GM23248 (cell line): Measurements from ENCODE around the gene ATP1A3. TPM values are rescaled to one million over a fixed set of nuclear protein-coding genes. Genes with fewer than 3 reads are reported as not detected.
A peak's percentile ranks its signal among the peaks of the same experiment; 100 is the strongest.

Experiments
- DNase-seq: peaks from one replicate; pipeline ENCODE4 v3.0.0-alpha.2; 2015
- H2AFZ ChIP-seq: fragments of 200-600 bp; sonication (generic); 2 replicates; pipeline ENCODE4 v1.6.1; 2016; ENCODE audit warnings: antibody characterized with exemption
- H3F3A ChIP-seq: fragments of 200-600 bp; sonication (generic); 2 replicates; pipeline ENCODE4 v1.6.1; 2016; ENCODE audit warnings: mild to moderate bottlenecking, antibody characterized with exemption, mixed run types; ENCODE audit not compliant: insufficient read depth
- H3K27ac ChIP-seq: fragments of 200-600 bp; sonication (generic); 2 replicates; pipeline ENCODE4 v1.5.1; 2016; ENCODE audit warnings: mild to moderate bottlenecking
- H3K27me3 ChIP-seq: fragments of 200-600 bp; sonication (generic); replicated peaks from 2 replicates; pipeline ENCODE4 v1.6.1; 2016; ENCODE audit warnings: mild to moderate bottlenecking; ENCODE audit not compliant: insufficient read depth
- H3K36me3 ChIP-seq: fragments of 200-600 bp; sonication (generic); 2 replicates; pipeline ENCODE4 v1.6.1; 2016; ENCODE audit warnings: low read depth, mild to moderate bottlenecking
- H3K4me1 ChIP-seq: fragments of 200-600 bp; sonication (generic); 2 replicates; pipeline ENCODE4 v1.6.1; 2016; ENCODE audit warnings: mild to moderate bottlenecking; ENCODE audit not compliant: insufficient read depth
- H3K4me2 ChIP-seq: fragments of 200-600 bp; sonication (generic); one replicate; pipeline ENCODE4 v1.6.1; 2016; ENCODE audit warnings: mild to moderate bottlenecking; ENCODE audit not compliant: unreplicated experiment
- H3K4me3 ChIP-seq: fragments of 200-600 bp; sonication (generic); 2 replicates; pipeline ENCODE4 v1.5.1; 2016; ENCODE audit warnings: mild to moderate bottlenecking
- H3K79me2 ChIP-seq: fragments of 200-600 bp; sonication (generic); 2 replicates; pipeline ENCODE4 v1.6.1; 2016; ENCODE audit warnings: mild to moderate bottlenecking; ENCODE audit not compliant: insufficient read depth
- H3K9ac ChIP-seq: fragments of 200-600 bp; sonication (generic); 2 replicates; pipeline ENCODE4 v1.6.1; 2016; ENCODE audit warnings: mild to moderate bottlenecking
- H3K9me2 ChIP-seq: fragments of 200-600 bp; sonication (generic); 2 replicates; pipeline ENCODE4 v1.6.1; 2016; ENCODE audit warnings: mixed run types, mild to moderate bottlenecking, moderate library complexity; ENCODE audit not compliant: insufficient read depth
- H3K9me3 ChIP-seq: fragments of 200-600 bp; sonication (generic); one replicate; pipeline ENCODE4 v1.6.1; 2017; ENCODE audit warnings: low read depth
- H4K20me1 ChIP-seq: fragments of 200-600 bp; sonication (generic); 2 replicates; pipeline ENCODE4 v1.6.0; 2016; ENCODE audit not compliant: insufficient read depth
- EZH2 ChIP-seq: fragments of 200-600 bp; sonication (generic); IDR thresholded peaks from 2 replicates; pipeline ENCODE4 v1.6.1; 2018; ENCODE audit warnings: antibody characterized with exemption, mild to moderate bottlenecking; ENCODE audit not compliant: insufficient read depth, poor library complexity, severe bottlenecking
- EZH2phosphoT487 ChIP-seq: fragments of 200-600 bp; sonication (generic); IDR thresholded peaks from 2 replicates; pipeline ENCODE4 v1.6.1; 2018; ENCODE audit warnings: antibody characterized with exemption, moderate library complexity, mild to moderate bottlenecking, low read depth; ENCODE audit not compliant: insufficient read depth
- WGBS, 2 experiments: methylation state at CpG; one replicate each; pipeline ENCODE4 v1.1.6; 2015 to 2017; ENCODE audit warnings: low lambda C conversion rate in 2 of 2, low coverage in 1 of 2; ENCODE audit errors: missing lambda C conversion rate in 2 of 2; 5-methylcytosine and 5-hydroxymethylcytosine counted together
- in situ Hi-C: fragments of 300-500 bp; cut with MboI; formaldehyde crosslinking; loops from 2 replicates; pipeline ENCODE4 v1.15.0; 2020
- polyA plus RNA-seq: library from polyadenylated mRNA; unstranded; fragments of >200 nt; fragmentation: Nextera tagmentation; extraction: Ambion mirVana; gene quantifications from 2 replicates; pipeline ENCODE4 v1.2.1, GENCODE V29; 2016
- total RNA-seq: library from RNA; depleted of rRNA; stranded (reverse); fragments of >200 nt; shearing (Covaris generic); gene quantifications from 2 replicates; pipeline ENCODE4 v1.2.3, GENCODE V29; 2014

Gene ATP1A3
- total and polyA plus RNA-seq, 2 experiments from 2014 or later, result 0.11 to 0.36 TPM

- Histone ChIP-seq H3K27me3 (no peaks in the 10 kb centered on the region), H3K9me3 (no peaks in the 10 kb centered on the region), H4K20me1 (no peaks in the 10 kb centered on the region), H3K79me2 (peaks cover 10% of the 10 kb centered on the region), H3K36me3 (0 out of 2 replicates have a peak, but pooled peaks cover 3% of the 10 kb centered on the region), H3K4me1 (peaks cover 5% of the 10 kb centered on the region; the same call in 1 of the 2 replicates), H3F3A (no peaks in the 10 kb centered on the region), H3K9me2 (no peaks in the 10 kb centered on the region), H3K4me2 (peak overlapping the region; percentile 83), H3K4me3 (peak overlapping the region; percentile 94), H3K9ac (peak overlapping the region; percentile 100), H2AFZ (no peak overlapping the region), H3K27ac (no peak overlapping the region)
- DNase-seq, result no peak
- whole genome bisulfite sequencing, 2 experiments, result 80 to 83% methylated on average over 9 to 11 of the region's 11 CpGs
- TF ChIP-seq EZH2, result no peak
- no peak for TF ChIP-seq EZH2phosphoT487
- in situ Hi-C loops, result no loop called here
Measured at GRCh38 chr19:41957161-41957837, 36.7 kb downstream of the ATP1A3 start.

GRCh38 chr19:41956621-41957020 is 37.4 kb downstream of the ATP1A3 start:
- H3K9me3 ChIP-seq, result no peaks in the 10 kb centered on the region
- no peaks in the 10 kb centered on the region for H4K20me1 ChIP-seq
- H3K27ac ChIP-seq, result no peak overlapping the region
- H3K4me1 ChIP-seq, result peaks cover 5% of the 10 kb centered on the region; the same call in 1 of the 2 replicates
- H3K4me3 ChIP-seq, result no peak overlapping the region
- H2AFZ ChIP-seq, result no peak overlapping the region
- H3K79me2 ChIP-seq, result peaks cover 10% of the 10 kb centered on the region
- H3K9me2 ChIP-seq, result no peaks in the 10 kb centered on the region
- H3K27me3 ChIP-seq, result no peaks in the 10 kb centered on the region
- no peak overlapping the region for H3K4me2 ChIP-seq
- 69 to 77% methylated on average over 13 of the region's 13 CpGs for WGBS, 2 experiments
- TF ChIP-seq EZH2 (no peak), EZH2phosphoT487 (no peak)
- H3K36me3 ChIP-seq, result 0 out of 2 replicates have a peak, but pooled peaks cover 3% of the 10 kb centered on the region
- H3K9ac ChIP-seq, result no peak overlapping the region
- no peaks in the 10 kb centered on the region for H3F3A ChIP-seq
- in situ Hi-C loops, result no loop called here
- DNase-seq, result no peak

GRCh38 chr19:41955521-41955920 is 38.5 kb downstream of the ATP1A3 start:
- Histone ChIP-seq H3K27me3 (no peaks in the 10 kb centered on the region), H3K4me2 (no peak overlapping the region), H3F3A (no peaks in the 10 kb centered on the region), H3K4me1 (peaks cover 5% of the 10 kb centered on the region; the same call in 1 of the 2 replicates), H3K9me3 (no peaks in the 10 kb centered on the region), H3K36me3 (0 out of 2 replicates have a peak, but pooled peaks cover 3% of the 10 kb centered on the region), H2AFZ (no peak overlapping the region), H3K9me2 (no peaks in the 10 kb centered on the region), H3K9ac (no peak overlapping the region), H3K79me2 (peaks cover 10% of the 10 kb centered on the region), H4K20me1 (no peaks in the 10 kb centered on the region), H3K27ac (no peak overlapping the region), H3K4me3 (no peak overlapping the region)
- no peak for DNase-seq
- 67 to 73% methylated on average over 7 of the region's 7 CpGs for WGBS, 2 experiments
- in situ Hi-C loops, result no loop called here
- TF ChIP-seq EZH2 (no peak), EZH2phosphoT487 (no peak)

GRCh38 chr19:41951686-41952172 is 42.3 kb downstream of the ATP1A3 start:
- TF ChIP-seq EZH2 (no peak), EZH2phosphoT487 (no peak)
- H3K4me2 ChIP-seq, result peak overlapping the region; percentile 61
- H3K4me1 ChIP-seq, result no peaks in the 10 kb centered on the region
- H3K36me3 ChIP-seq, result 0 out of 2 replicates have a peak, but pooled peaks cover 3% of the 10 kb centered on the region
- WGBS, 2 experiments, result 4 to 7% methylated on average over 4 to 12 of the region's 12 CpGs
- no peaks in the 10 kb centered on the region for H3K79me2 ChIP-seq
- peak; percentile 59 for DNase-seq
- H3K27me3 ChIP-seq, result no peaks in the 10 kb centered on the region
- no peaks in the 10 kb centered on the region for H3K9me2 ChIP-seq
- no peak overlapping the region for H3K9ac ChIP-seq
- no peaks in the 10 kb centered on the region for H4K20me1 ChIP-seq
- no peaks in the 10 kb centered on the region for H3F3A ChIP-seq
- H3K4me3 ChIP-seq, result 0 out of 2 replicates have a peak overlapping the region, but pooled peaks have one; percentile 43
- H3K9me3 ChIP-seq, result no peaks in the 10 kb centered on the region
- in situ Hi-C loops, result no loop called here
- H2AFZ ChIP-seq, result no peak overlapping the region
- H3K27ac ChIP-seq, result no peak overlapping the region
